Gastrocnemius medialis (tissue), 4 donors: Measurements from ENCODE around the gene TMSB4X. TPM values are rescaled to one million over a fixed set of nuclear protein-coding genes. Genes with fewer than 3 reads are reported as not detected.

ENCODE experiments used
- ATAC-seq, 2 donors: fragments of 150-250 bp; one replicate each; pipeline ENCODE4 v1.9.1; 2016
- DNase-seq, 2 donors: peaks; one replicate each; pipeline ENCODE4 v3.0.0-alpha.2; 2019
- H3K27ac ChIP-seq, 4 donors: fragments of 200-600 bp; sonication (generic); 1 replicate in 1 of 4; 2 replicates in 3 of 4; pipeline ENCODE4 v1.5.1; 2016 to 2018; ENCODE audit warnings: mild to moderate bottlenecking in 2 of 4, moderate library complexity in 1 of 4
- H3K27me3 ChIP-seq, 3 donors: fragments of 200-600 bp; sonication (generic) in 2 of 3; 1 replicate in 1 of 3; 2 replicates in 2 of 3; pipeline versions ENCODE4 v1.5.1 to v1.6.0; 2016 to 2019; ENCODE audit warnings: mild to moderate bottlenecking in 1 of 3, moderate library complexity in 1 of 3
- H3K36me3 ChIP-seq, 2 donors: fragments of 200-600 bp; sonication (generic) in 1 of 2; one replicate each; pipeline ENCODE4 v1.5.1; 2017 to 2018
- H3K4me1 ChIP-seq, 2 donors: fragments of 200-600 bp; sonication (generic) in 1 of 2; one replicate each; pipeline ENCODE4 v1.5.1; 2016 to 2017; ENCODE audit warnings: mild to moderate bottlenecking in 2 of 2
- H3K4me3 ChIP-seq, 4 donors: fragments of 200-600 bp; sonication (generic) in 3 of 4; 1 replicate in 1 of 4; 2 replicates in 3 of 4; pipeline ENCODE4 v1.5.1; 2016 to 2019; ENCODE audit warnings: mild to moderate bottlenecking in 2 of 4
- H3K9me3 ChIP-seq, 3 donors: fragments of 200-600 bp; sonication (generic) in 2 of 3; 1 replicate in 1 of 3; 2 replicates in 2 of 3; pipeline ENCODE4 v1.5.1; 2016 to 2019
- POLR2A ChIP-seq, 2 donors: fragments of 450-650 bp; IDR thresholded peaks; one replicate each; pipeline ENCODE4 v1.6.1; 2017; ENCODE audit warnings: antibody characterized with exemption in 2 of 2, mild to moderate bottlenecking in 2 of 2, moderate library complexity in 2 of 2
- in situ Hi-C, 4 donors: fragments of 200-750 bp; cut with MboI; loops; one replicate each; pipeline versions ENCODE4 v1.15.0 to v1.8.0; 2017; ENCODE audit warnings: low sequenced_read_pairs in 4 of 4
- intact Hi-C: fragments of 100-400 bp; cut with DNase I; formaldehyde crosslinking; loops from one replicate; pipeline ENCODE4 v1.15.1; 2023; ENCODE audit warnings: low total_unique reads
- total RNA-seq, 4 donors: library from RNA; depleted of rRNA; stranded (reverse); fragments of >200 nt; gene quantifications; one replicate each; pipeline versions ENCODE4 v1.1.0 to v1.2.3, GENCODE V29; 2016
- TF ChIP-seq, protein P1 (sequence below), 5 experiments: fragments of 450-650 bp in 3 of 5; fragments of 200-600 bp in 2 of 5; sonication (generic) in 2 of 5; IDR thresholded peaks in 4 of 5; conservative IDR thresholded peaks in 1 of 5; 1 replicate in 4 of 5; 2 replicates in 1 of 5; pipeline ENCODE4 v1.5.1; 2016 to 2019; ENCODE audit warnings: antibody characterized with exemption in 5 of 5, mild to moderate bottlenecking in 3 of 5, moderate library complexity in 3 of 5

The TMSB4X gene
- total RNA-seq, 4 donors from 2014 or later, result 492 to 653 (median 526) TPM

- intact Hi-C loops (loop anchor here (5.0 kb wide), 1 partner anchor 129 kb away; no protein-coding TSS in a partner anchor), in situ Hi-C loops (loop anchor here in 3 of 4 donors (25.0 kb wide), 1 partner anchor 514 kb away; no protein-coding TSS in a partner anchor)
- Histone ChIP-seq H3K9me3 (no peaks in the 10 kb centered on the region), H3K27ac (peak overlapping the region; percentile 72 to 84 (median 82)), H3K27me3 (peaks cover 0 to 16% (median 10%) of the 10 kb centered on the region in 3 donors), H3K4me3 (peak overlapping the region in 3 of 4 donors; percentile 3 to 71 (median 69)), H3K36me3 (no peaks in the 10 kb centered on the region), H3K4me1 (no peaks in the 10 kb centered on the region)
- ATAC-seq (no peak), DNase-seq (no peak)
- TF ChIP-seq POLR2A (IDR thresholded peaks at IDR 0.05), result no peak
- TF ChIP-seq, protein P1, sequence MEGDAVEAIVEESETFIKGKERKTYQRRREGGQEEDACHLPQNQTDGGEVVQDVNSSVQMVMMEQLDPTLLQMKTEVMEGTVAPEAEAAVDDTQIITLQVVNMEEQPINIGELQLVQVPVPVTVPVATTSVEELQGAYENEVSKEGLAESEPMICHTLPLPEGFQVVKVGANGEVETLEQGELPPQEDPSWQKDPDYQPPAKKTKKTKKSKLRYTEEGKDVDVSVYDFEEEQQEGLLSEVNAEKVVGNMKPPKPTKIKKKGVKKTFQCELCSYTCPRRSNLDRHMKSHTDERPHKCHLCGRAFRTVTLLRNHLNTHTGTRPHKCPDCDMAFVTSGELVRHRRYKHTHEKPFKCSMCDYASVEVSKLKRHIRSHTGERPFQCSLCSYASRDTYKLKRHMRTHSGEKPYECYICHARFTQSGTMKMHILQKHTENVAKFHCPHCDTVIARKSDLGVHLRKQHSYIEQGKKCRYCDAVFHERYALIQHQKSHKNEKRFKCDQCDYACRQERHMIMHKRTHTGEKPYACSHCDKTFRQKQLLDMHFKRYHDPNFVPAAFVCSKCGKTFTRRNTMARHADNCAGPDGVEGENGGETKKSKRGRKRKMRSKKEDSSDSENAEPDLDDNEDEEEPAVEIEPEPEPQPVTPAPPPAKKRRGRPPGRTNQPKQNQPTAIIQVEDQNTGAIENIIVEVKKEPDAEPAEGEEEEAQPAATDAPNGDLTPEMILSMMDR (IDR thresholded peaks at IDR 0.05 in 4 of 5, conservative IDR thresholded peaks at IDR 0.05 in 1 of 5), result no peak
Observed at GRCh38 chrX:12972878-12973560, 1.9 kb upstream of the TMSB4X start.

DNA sequence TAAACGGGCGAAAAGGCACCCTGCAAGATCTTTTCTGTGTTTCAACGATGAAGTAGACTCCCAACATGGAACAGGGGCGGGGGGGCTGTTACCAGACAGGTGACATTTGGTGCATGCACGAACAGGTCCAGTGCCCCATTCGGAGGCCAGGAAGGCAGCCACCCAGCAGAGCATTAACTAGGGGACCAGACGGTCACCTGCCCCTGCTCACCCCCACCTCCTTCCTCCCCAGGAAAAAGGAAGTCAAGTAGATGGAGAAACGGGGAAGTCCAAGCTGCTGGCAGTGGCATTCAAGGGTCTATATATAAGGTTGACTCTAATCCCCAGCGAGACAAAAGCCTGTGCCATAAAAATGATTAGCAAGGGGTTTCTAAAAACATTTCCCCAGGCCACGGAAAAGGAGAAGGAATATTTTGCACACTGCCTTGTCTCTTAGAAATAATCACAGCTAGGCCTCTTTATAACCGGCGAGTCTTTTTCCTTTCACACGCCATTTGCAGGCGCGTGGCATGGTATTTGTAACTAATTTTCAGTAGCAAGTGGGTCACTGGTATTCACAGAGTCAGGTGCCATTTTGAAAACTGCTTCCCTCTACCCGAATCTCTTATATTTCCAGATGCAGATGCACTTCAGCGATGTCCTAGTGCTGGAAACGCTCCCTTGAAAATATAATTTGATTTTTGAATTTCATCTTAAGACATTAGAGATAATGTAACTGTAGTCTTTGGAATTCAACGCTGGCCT lies 1.2 kb upstream of the TMSB4X start:
- intact Hi-C loops, result loop anchor here (5.0 kb wide), 1 partner anchor 129 kb away; no protein-coding TSS in a partner anchor
- Histone ChIP-seq H3K27me3 (peaks cover 0 to 20% (median 10%) of the 10 kb centered on the region in 3 donors), H3K4me3 (peak overlapping the region; percentile 51 to 71 (median 67)), H3K27ac (peak overlapping the region; percentile 72 to 84 (median 82)), H3K4me1 (no peaks in the 10 kb centered on the region), H3K36me3 (no peaks in the 10 kb centered on the region), H3K9me3 (no peaks in the 10 kb centered on the region)
- in situ Hi-C loops, result loop anchor here in 3 of 4 donors (25.0 kb wide), 1 partner anchor 514 kb away; no protein-coding TSS in a partner anchor
- TF ChIP-seq, protein P1 (IDR thresholded peaks at IDR 0.05 in 4 of 5, conservative IDR thresholded peaks at IDR 0.05 in 1 of 5), result no peak
- no peak for TF ChIP-seq POLR2A (IDR thresholded peaks at IDR 0.05)
- DNase-seq (no peak), ATAC-seq (no peak)

GRCh38 chrX:12974305-12974795 lies 560 bp upstream of the TMSB4X start:
- Histone ChIP-seq H3K4me1 (no peaks in the 10 kb centered on the region), H3K36me3 (no peaks in the 10 kb centered on the region), H3K9me3 (no peaks in the 10 kb centered on the region), H3K27me3 (peaks cover 0 to 20% (median 10%) of the 10 kb centered on the region in 3 donors), H3K4me3 (peak overlapping the region; percentile 51 to 71 (median 67)), H3K27ac (peak overlapping the region; percentile 72 to 84 (median 82))
- intact Hi-C loops (loop anchor here (5.0 kb wide), 1 partner anchor 128 kb away; no protein-coding TSS in a partner anchor), in situ Hi-C loops (loop anchor here in 3 of 4 donors (25.0 kb wide), 1 partner anchor 513 kb away; no protein-coding TSS in a partner anchor)
- DNase-seq (peak in 1 of 2 donors; percentile 38), ATAC-seq (no peak)
- no peak for TF ChIP-seq POLR2A (IDR thresholded peaks at IDR 0.05)
- TF ChIP-seq, protein P1 (IDR thresholded peaks at IDR 0.05 in 4 of 5, conservative IDR thresholded peaks at IDR 0.05 in 1 of 5), result no peak

DNA sequence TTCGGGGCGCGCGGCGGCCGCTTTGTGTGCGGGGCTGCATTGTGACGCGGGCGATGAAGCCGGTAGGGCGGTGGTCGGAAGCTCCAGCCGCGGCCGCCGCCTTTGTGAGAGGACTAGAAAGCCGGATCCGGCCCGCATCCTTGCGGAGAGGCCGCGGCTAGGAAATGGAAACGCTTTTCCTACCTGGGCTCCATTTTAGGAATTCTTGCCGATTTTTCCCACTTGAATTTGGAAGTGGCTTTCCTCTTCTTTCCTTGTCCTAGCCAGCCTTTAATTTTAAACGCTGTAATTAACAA lies 708 bp downstream of the TMSB4X start:
- peaks cover 0 to 23% (median 10%) of the 10 kb centered on the region in 3 donors for H3K27me3 ChIP-seq
- H3K4me3 ChIP-seq, result peak overlapping the region; percentile 51 to 71 (median 67)
- in situ Hi-C loops (no loop called here), intact Hi-C loops (no loop called here)
- no peaks in the 10 kb centered on the region for H3K4me1 ChIP-seq
- DNase-seq, result no peak
- H3K9me3 ChIP-seq, result no peaks in the 10 kb centered on the region
- TF ChIP-seq, protein P1 (IDR thresholded peaks at IDR 0.05 in 4 of 5, conservative IDR thresholded peaks at IDR 0.05 in 1 of 5), result no peak
- TF ChIP-seq POLR2A (IDR thresholded peaks at IDR 0.05), result no peak
- peak overlapping the region; percentile 72 to 84 (median 82) for H3K27ac ChIP-seq
- no peak for ATAC-seq
- no peaks in the 10 kb centered on the region for H3K36me3 ChIP-seq
